Measurements from ENCODE around the gene RCHY1.

GRCh38 chr4:75527482-75527881 is 13.3 kb upstream of the RCHY1 start:
- no peak for TF ChIP-seq TCF7L2 (IDR thresholded peaks at IDR 0.05; ENCODE audit: low read depth, low read length)
- no peak for TF ChIP-seq REST (IDR thresholded peaks at IDR 0.05; ENCODE audit: insufficient read depth in 1 of 2, low read depth in 2 of 2, low read length in 1 of 2)

Data from Panc1 (cell line).